Breast epithelium (tissue), 4 donors: Measurements from ENCODE around the gene PTPRK. TPM values are rescaled to one million over a fixed set of nuclear protein-coding genes. Genes with fewer than 3 reads are reported as not detected.
A peak's percentile ranks its signal among the peaks of the same experiment; 100 is the strongest.

Source experiments
- DNase-seq, 2 donors: peaks; one replicate each; pipeline ENCODE4 v3.0.0-alpha.2; 2019; ENCODE audit warnings: low spot score in 2 of 2
- H3K27ac ChIP-seq, 2 donors: fragments of 200-600 bp; sonication (generic) in 1 of 2; one replicate each; pipeline ENCODE4 v1.5.1; 2016 to 2019; ENCODE audit warnings: mild to moderate bottlenecking in 1 of 2
- H3K27me3 ChIP-seq, 2 donors: fragments of 200-600 bp; sonication (generic) in 1 of 2; one replicate each; pipeline versions ENCODE4 v1.5.1 to v1.6.0; 2017 to 2019; ENCODE audit warnings: control low read depth in 1 of 2, mild to moderate bottlenecking in 1 of 2
- H3K36me3 ChIP-seq: fragments of 200-600 bp; one replicate; pipeline ENCODE4 v1.5.1; 2019
- H3K4me1 ChIP-seq, 2 donors: fragments of 200-600 bp; sonication (generic); one replicate each; pipeline ENCODE4 v1.5.1; 2016 to 2019; ENCODE audit warnings: control low read depth in 1 of 2
- H3K4me3 ChIP-seq, 3 donors: fragments of 200-600 bp; sonication (generic); 1 replicate in 2 of 3; 2 replicates in 1 of 3; pipeline ENCODE4 v1.5.1; 2016 to 2019; ENCODE audit warnings: mild to moderate bottlenecking in 3 of 3, moderate library complexity in 2 of 3
- H3K9me3 ChIP-seq, 2 donors: fragments of 200-600 bp; sonication (generic) in 1 of 2; one replicate each; pipeline ENCODE4 v1.5.1; 2016 to 2019; ENCODE audit warnings: control low read depth in 1 of 2
- POLR2A ChIP-seq: fragments of 450-650 bp; IDR thresholded peaks from one replicate; pipeline ENCODE4 v1.6.1; 2016; ENCODE audit warnings: antibody characterized with exemption, mild to moderate bottlenecking, moderate library complexity
- POLR2AphosphoS5 ChIP-seq, 3 donors: sonication (generic); formaldehyde crosslinking; IDR thresholded peaks; one replicate each; pipeline ENCODE4 v1.6.1; 2017; ENCODE audit warnings: antibody characterized with exemption in 3 of 3
- intact Hi-C: fragments of 100-400 bp; cut with DNase I; formaldehyde crosslinking; loops from one replicate; pipeline ENCODE4 v1.15.1; 2023; ENCODE audit warnings: low total_unique reads
- total RNA-seq, 3 donors: library from RNA; depleted of rRNA; stranded (reverse); fragments of >200 nt; gene quantifications; one replicate each; pipeline ENCODE4 v1.1.0, GENCODE V29; 2016
- TF ChIP-seq, protein P1 (sequence below), 3 donors: fragments of 450-650 bp; IDR thresholded peaks; one replicate each; pipeline ENCODE4 v1.5.1; 2016 to 2017; ENCODE audit warnings: antibody characterized with exemption in 3 of 3, mild to moderate bottlenecking in 3 of 3, moderate library complexity in 3 of 3

PTPRK gene
- total RNA-seq, 3 donors from 2014 or later = 29.1 to 134 (median 77.0) TPM

DNA sequence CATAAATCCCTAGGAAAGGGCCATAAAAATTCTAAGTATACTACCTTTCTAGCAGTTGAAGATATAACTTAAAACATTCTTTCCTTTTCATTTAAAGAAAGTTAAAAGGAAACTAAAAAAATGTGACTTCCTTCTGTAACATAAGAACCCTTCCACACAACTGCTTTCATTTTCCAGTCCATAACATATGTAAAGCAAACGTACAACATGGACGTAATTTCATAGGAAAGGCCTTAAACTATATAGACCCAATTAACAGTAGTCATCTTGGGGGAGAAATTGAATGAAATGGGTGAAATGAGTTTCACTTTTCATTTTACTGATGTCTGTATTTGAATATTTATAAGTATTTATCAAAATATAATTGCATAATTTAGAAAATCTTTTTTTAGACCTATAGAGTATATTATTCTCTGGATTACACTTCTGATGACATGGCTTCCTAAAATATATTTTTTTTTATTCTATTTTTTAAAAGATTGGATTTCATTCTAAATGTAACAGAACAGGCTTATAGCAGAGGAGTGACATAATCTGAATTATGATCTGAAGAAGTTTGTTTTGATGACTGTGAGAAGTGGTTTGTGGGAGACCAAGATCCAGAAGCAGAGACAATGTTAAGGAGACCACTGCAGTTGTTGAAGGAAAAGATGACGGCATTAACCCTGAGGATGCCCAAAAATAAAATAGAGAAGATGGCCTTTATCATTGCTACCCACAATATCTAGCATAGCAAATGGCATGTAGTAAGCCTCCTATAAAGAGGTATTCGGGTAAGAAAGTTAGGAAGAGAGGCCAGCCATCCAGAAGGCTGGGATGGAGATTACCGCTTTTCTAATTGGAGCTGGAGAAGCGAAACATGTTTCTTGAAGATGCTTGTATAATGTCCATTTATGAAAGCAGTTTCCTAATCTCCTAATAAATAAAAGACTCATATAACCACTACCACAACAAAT lies 260.4 kb downstream of the PTPRK start:
- Histone ChIP-seq H3K4me1 (no peaks in the 10 kb centered on the region), H3K27me3 (no peaks in the 10 kb centered on the region), H3K36me3 (no peaks in the 10 kb centered on the region), H3K9me3 (no peaks in the 10 kb centered on the region), H3K27ac (no peak overlapping the region), H3K4me3 (peak overlapping the region in 1 of 3 donors; percentile 12)
- TF ChIP-seq, protein P1, sequence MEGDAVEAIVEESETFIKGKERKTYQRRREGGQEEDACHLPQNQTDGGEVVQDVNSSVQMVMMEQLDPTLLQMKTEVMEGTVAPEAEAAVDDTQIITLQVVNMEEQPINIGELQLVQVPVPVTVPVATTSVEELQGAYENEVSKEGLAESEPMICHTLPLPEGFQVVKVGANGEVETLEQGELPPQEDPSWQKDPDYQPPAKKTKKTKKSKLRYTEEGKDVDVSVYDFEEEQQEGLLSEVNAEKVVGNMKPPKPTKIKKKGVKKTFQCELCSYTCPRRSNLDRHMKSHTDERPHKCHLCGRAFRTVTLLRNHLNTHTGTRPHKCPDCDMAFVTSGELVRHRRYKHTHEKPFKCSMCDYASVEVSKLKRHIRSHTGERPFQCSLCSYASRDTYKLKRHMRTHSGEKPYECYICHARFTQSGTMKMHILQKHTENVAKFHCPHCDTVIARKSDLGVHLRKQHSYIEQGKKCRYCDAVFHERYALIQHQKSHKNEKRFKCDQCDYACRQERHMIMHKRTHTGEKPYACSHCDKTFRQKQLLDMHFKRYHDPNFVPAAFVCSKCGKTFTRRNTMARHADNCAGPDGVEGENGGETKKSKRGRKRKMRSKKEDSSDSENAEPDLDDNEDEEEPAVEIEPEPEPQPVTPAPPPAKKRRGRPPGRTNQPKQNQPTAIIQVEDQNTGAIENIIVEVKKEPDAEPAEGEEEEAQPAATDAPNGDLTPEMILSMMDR (IDR thresholded peaks at IDR 0.05) = no peak
- TF ChIP-seq POLR2AphosphoS5 (IDR thresholded peaks at IDR 0.05) = no peak
- DNase-seq = no peak
- intact Hi-C loops = no loop called here

DNA sequence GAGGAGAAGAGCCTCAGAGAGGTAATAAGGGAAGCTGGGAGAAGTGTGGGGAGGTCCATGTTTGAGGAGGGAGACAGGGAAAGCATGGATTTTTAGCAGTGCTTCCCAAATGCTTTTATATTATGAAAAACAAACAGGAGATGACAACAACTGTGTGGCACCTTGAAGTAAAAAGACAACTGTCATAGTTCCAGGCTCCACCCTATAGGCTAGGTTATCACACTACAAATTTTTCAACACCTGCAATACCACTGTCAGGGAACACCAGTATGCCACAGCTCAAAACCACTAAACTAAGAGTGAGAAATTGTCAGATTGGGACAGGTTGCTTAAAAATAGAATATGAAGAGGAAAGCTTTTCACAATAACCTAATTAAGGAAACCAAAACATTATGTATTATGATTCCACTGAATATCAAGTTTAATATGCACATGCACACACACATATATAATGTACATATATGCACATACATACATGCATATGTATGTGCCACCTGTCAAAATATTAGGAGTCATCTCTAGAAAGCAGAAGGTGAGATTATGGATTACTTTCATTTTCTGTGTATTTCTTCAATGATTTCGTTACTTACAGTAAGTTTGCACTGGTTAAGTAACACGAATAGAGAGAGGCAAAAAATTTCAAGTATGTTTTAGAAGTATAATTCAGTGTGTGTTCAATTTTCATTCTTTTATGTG lies 261.2 kb downstream of the PTPRK start:
- Histone ChIP-seq H3K4me1 (no peaks in the 10 kb centered on the region), H3K27me3 (no peaks in the 10 kb centered on the region), H3K27ac (no peak overlapping the region), H3K9me3 (no peaks in the 10 kb centered on the region), H3K36me3 (no peaks in the 10 kb centered on the region), H3K4me3 (peak overlapping the region in 1 of 3 donors; percentile 12)
- DNase-seq = no peak
- TF ChIP-seq POLR2AphosphoS5 (IDR thresholded peaks at IDR 0.05) = no peak
- TF ChIP-seq, protein P1 (IDR thresholded peaks at IDR 0.05) = no peak
- intact Hi-C loops = no loop called here

DNA sequence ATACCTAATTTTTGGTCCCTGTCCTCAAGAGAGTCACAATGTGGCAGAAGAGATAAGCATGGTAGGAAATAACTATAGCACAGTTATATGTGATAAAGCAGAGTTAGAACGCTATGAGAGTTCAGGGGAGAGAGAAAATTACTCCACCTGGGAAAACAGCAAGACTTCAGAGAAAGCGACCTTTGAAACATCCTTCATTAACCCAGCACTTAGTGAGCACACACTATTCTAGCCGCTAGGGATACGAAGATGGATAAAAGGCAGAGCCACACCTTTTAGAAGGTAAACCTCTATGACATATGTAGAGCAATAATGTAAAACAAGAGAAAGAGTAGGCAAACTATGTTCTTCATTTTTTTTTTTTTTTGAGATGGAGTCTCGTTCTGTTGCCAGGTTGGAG lies 264.3 kb downstream of the PTPRK start:
- no peak for DNase-seq
- TF ChIP-seq, protein P1 (IDR thresholded peaks at IDR 0.05) = no peak
- no peak for TF ChIP-seq POLR2A
- intact Hi-C loops = no loop called here
- no peaks in the 10 kb centered on the region for H3K4me1 ChIP-seq
- H3K27ac ChIP-seq = no peak overlapping the region
- H3K27me3 ChIP-seq = no peaks in the 10 kb centered on the region
- H3K36me3 ChIP-seq = no peaks in the 10 kb centered on the region
- no peak overlapping the region for H3K4me3 ChIP-seq
- no peaks in the 10 kb centered on the region for H3K9me3 ChIP-seq

DNA sequence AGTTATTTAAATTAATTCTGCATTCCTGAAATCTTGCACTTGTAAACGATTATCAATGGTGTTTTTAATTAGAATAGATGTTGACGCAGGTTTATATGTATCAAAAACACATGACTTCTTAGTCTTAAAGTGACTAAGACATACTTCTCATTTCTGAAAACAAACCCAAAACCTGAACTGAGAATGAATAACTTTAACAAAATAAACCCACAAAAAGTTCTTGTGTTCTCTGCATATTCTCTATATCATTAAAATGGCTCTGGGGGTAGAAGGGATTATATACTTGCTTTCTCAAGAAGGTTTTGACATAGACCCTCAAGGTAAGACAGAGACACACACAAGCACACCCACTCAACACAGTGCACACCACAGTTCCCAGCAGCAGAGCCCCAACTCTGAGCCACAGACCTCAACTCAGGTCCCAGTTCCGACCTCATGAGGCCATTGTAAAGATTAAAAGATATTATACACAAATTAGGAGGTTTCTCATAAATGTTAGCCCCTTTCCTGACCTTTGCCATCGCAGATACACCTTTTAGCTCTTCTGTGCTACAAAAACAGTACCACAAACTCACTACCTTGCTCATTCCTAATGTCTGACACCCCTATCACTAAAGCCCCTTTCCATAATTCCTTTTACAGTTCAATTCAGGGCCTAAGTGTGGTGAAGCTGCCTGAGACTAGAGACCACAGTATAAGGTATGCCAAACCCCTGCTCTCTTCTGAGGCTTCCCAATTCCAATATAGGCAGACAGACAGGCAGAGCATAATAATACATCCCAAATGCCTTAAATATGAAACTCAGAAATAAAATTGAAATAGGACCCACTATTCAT lies 267.8 kb downstream of the PTPRK start:
- intact Hi-C loops = no loop called here
- DNase-seq = no peak
- no peaks in the 10 kb centered on the region for H3K9me3 ChIP-seq
- no peaks in the 10 kb centered on the region for H3K27me3 ChIP-seq
- H3K4me3 ChIP-seq = no peak overlapping the region
- H3K4me1 ChIP-seq = no peaks in the 10 kb centered on the region
- TF ChIP-seq POLR2AphosphoS5 (IDR thresholded peaks at IDR 0.05) = no peak
- TF ChIP-seq POLR2A = no peak
- TF ChIP-seq, protein P1 (IDR thresholded peaks at IDR 0.05) = no peak
- H3K36me3 ChIP-seq = no peaks in the 10 kb centered on the region
- no peak overlapping the region for H3K27ac ChIP-seq
